K562 (cell line): ENCODE measurements around the gene TTN. TPM values are rescaled to one million over a fixed set of nuclear protein-coding genes. Genes with fewer than 3 reads are reported as not detected.

ENCODE experiments used
- ETV5 ChIP-seq: sonication (generic); formaldehyde crosslinking; IDR thresholded peaks from 2 replicates; pipeline ENCODE4 v1.4.0; 2020; ENCODE audit warnings: low read depth, mild to moderate bottlenecking, missing genetic modification reagents
- LARP7 ChIP-seq: fragments of 450-650 bp; IDR thresholded peaks from 2 replicates; pipeline ENCODE4 v1.6.1; 2016
- POU5F1 ChIP-seq: fragments of 150-350 bp; IDR thresholded peaks from 2 replicates; pipeline ENCODE4 v1.6.1; 2014; ENCODE audit warnings: borderline replicate concordance, low read length, low read depth, mild to moderate bottlenecking; ENCODE audit not compliant: partially characterized antibody
- ZBED1 ChIP-seq: IDR thresholded peaks from 2 replicates; pipeline ENCODE4 v1.6.1; 2014
- polyA plus RNA-seq, 8 experiments: library from polyadenylated mRNA; depleted of rRNA in 4 of 8; stranded (reverse) in 5 of 8; unstranded in 3 of 8; fragments of >200 nt; fragmentation: Nextera tagmentation in 2 of 8; fragmentation: Illumina TruSeq in 1 of 8; extraction: Ambion mirVana in 2 of 8; extraction: Trizol in 1 of 8; gene quantifications; 2 replicates each; pipeline versions ENCODE4 v1.2.1 to v1.2.3, GENCODE V29; 2011 to 2014; ENCODE audit warnings: inconsistent platforms in 1 of 8, missing spikeins in 1 of 8
- total RNA-seq, 7 experiments: library from RNA; depleted of rRNA in 6 of 7; stranded (reverse); fragments of >200 nt in 6 of 7; fragmentation: Illumina TruSeq in 2 of 7; extraction: Trizol in 2 of 7; gene quantifications; 2 replicates each; pipeline versions ENCODE4 v1.2.1 to v1.2.3, GENCODE V29; 2011 to 2021; ENCODE audit warnings: low replicate concordance in 1 of 7
- TF ChIP-seq, protein P1 (sequence below), 2 experiments: fragments of 450-650 bp; IDR thresholded peaks; 2 replicates each; pipeline ENCODE4 v1.6.1; 2016; ENCODE audit warnings: mild to moderate bottlenecking in 2 of 2, borderline replicate concordance in 1 of 2, low read depth in 1 of 2, moderate library complexity in 1 of 2
- TF ChIP-seq, protein P2 (sequence below): fragments of 250-450 bp; sonication (Bioruptor Pico); IDR thresholded peaks from 2 replicates; pipeline ENCODE4 v1.4.0; 2020
- TF ChIP-seq, protein P3 (sequence below): fragments of 450-650 bp; conservative IDR thresholded peaks from 2 replicates; pipeline ENCODE4 v1.6.1; 2016; ENCODE audit warnings: missing genetic modification characterization, low read depth, mild to moderate bottlenecking, control low read depth, missing compliant biosample characterization

The TTN gene
- total and polyA plus RNA-seq, 9 of the 15 experiments (the other 6 are each of a cell fraction or from before 2014, with no cell fraction given), result under 0.01 to 0.20 (median 0.04) TPM; not detected in 1

DNA sequence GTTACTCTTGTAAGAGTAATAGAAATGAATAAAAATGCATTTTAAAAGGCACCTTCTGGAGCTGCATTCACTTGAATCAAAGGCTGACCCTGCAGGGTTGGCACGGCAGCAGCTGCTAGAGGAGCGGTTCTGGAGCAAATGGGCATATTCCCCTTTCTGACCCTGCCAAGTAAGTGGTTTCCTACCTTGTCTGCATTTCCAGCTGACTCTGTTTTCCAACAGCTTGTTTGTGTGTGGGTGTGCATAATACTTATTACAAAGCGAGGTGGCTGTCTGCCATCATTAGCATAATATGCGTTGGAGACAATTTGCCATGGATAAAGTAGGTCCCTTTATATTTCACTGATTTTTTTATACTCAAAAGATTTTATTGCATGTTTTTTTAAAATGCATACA lies 21.3 kb upstream of the TTN start (continued):
- TF ChIP-seq, protein P1, sequence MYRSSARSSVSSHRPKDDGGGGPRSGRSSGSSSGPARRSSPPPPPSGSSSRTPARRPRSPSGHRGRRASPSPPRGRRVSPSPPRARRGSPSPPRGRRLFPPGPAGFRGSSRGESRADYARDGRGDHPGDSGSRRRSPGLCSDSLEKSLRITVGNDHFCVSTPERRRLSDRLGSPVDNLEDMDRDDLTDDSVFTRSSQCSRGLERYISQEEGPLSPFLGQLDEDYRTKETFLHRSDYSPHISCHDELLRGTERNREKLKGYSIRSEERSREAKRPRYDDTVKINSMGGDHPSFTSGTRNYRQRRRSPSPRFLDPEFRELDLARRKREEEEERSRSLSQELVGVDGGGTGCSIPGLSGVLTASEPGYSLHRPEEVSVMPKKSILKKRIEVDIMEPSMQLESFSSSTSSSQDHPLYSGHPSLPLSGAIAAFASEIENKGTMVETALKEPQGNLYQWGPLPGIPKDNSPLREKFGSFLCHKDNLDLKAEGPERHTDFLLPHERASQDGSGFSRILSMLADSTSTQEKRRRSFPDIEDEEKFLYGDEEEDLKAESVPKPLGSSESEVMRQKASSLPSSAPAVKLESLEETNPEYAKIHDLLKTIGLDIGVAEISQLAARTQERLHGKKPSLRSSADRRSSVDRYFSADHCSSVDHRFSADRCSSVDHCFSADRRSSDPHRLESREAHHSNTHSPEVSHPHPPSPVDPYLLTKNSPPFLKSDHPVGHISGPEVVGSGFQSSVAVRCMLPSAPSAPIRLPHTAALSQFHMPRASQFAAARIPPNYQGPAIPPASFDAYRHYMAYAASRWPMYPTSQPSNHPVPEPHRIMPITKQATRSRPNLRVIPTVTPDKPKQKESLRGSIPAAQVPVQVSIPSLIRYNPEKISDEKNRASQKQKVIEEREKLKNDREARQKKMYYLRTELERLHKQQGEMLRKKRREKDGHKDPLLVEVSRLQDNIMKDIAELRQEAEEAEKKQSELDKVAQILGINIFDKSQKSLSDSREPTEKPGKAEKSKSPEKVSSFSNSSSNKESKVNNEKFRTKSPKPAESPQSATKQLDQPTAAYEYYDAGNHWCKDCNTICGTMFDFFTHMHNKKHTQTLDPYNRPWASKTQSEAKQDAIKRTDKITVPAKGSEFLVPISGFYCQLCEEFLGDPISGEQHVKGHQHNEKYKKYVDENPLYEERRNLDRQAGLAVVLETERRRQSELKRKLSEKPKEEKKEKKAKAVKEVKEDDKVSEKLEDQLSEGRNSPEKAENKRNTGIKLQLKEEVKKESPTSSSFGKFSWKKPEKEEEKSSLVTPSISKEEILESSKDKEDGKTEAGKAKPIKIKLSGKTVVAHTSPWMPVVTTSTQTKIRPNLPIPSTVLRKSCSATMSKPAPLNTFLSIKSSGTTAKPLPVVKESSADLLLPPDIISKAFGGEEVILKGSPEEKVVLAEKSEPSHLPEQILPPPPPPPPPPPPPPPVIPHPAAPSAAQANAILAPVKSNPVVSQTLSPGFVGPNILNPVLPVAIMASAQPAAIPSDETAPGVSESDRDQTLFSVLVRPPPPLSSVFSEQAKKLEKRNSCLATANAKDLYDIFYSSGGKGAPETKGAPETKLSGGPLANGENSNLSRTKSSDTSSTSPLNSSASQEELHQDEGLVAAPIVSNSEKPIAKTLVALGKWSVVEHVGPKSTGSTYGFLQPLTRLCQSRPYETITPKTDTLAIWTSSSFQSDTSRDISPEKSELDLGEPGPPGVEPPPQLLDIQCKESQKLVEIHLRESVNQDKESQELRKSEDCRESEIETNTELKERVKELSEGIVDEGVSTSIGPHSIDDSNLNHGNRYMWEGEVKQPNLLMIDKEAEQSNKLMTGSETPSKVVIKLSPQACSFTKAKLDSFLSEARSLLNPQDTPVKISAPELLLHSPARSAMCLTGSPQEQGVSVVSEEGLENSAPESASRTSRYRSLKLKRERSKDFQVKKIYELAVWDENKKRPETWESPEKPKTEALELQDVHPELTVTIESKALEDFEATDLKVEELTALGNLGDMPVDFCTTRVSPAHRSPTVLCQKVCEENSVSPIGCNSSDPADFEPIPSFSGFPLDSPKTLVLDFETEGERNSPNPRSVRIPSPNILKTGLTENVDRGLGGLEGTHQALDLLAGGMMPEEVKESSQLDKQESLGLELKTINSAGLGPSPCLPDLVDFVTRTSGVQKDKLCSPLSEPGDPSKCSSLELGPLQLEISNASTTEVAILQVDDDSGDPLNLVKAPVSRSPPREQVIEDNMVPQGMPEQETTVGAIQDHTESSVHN (IDR thresholded peaks at IDR 0.05; ENCODE audit: borderline replicate concordance in 1 of 2, low read depth in 1 of 2), result no peak
- no peak for TF ChIP-seq POU5F1
- TF ChIP-seq, protein P2, sequence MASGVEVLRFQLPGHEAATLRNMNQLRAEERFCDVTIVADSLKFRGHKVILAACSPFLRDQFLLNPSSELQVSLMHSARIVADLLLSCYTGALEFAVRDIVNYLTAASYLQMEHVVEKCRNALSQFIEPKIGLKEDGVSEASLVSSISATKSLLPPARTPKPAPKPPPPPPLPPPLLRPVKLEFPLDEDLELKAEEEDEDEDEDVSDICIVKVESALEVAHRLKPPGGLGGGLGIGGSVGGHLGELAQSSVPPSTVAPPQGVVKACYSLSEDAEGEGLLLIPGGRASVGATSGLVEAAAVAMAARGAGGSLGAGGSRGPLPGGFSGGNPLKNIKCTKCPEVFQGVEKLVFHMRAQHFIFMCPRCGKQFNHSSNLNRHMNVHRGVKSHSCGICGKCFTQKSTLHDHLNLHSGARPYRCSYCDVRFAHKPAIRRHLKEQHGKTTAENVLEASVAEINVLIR (CRISPR knock-in tag), result no peak
- TF ChIP-seq, protein P3, sequence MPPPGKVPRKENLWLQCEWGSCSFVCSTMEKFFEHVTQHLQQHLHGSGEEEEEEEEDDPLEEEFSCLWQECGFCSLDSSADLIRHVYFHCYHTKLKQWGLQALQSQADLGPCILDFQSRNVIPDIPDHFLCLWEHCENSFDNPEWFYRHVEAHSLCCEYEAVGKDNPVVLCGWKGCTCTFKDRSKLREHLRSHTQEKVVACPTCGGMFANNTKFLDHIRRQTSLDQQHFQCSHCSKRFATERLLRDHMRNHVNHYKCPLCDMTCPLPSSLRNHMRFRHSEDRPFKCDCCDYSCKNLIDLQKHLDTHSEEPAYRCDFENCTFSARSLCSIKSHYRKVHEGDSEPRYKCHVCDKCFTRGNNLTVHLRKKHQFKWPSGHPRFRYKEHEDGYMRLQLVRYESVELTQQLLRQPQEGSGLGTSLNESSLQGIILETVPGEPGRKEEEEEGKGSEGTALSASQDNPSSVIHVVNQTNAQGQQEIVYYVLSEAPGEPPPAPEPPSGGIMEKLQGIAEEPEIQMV, result no peak
- TF ChIP-seq LARP7, result no peak
- no peak for TF ChIP-seq ETV5 (CRISPR knock-in tag)
- no peak for TF ChIP-seq ZBED1
